Neuronal stem cell (in vitro differentiated cells): ENCODE measurements around the gene ETFA.
A peak's percentile ranks its signal among the peaks of the same experiment; 100 is the strongest.

Experiments
- DNase-seq: peaks from one replicate; pipeline ENCODE4 v3.0.0-alpha.2; 2013; ENCODE audit warnings: low spot score
- H2AFZ ChIP-seq: one replicate; pipeline ENCODE4 v1.6.1; 2013; ENCODE audit warnings: mild to moderate bottlenecking, low read length, inconsistent platforms
- H2AK5ac ChIP-seq: 2 replicates; pipeline ENCODE4 v1.6.1; 2013; ENCODE audit warnings: low read depth, mild to moderate bottlenecking, inconsistent platforms, low read length, moderate library complexity, mixed read lengths
- H2BK120ac ChIP-seq: 2 replicates; pipeline ENCODE4 v1.6.1; 2013; ENCODE audit warnings: low read depth, mild to moderate bottlenecking, inconsistent platforms, low read length, moderate library complexity, mixed read lengths
- H2BK12ac ChIP-seq: one replicate; pipeline ENCODE4 v1.6.1; 2013; ENCODE audit warnings: low read length, inconsistent platforms
- H2BK15ac ChIP-seq: 2 replicates; pipeline ENCODE4 v1.6.1; 2013; ENCODE audit warnings: mild to moderate bottlenecking, low read length, inconsistent platforms, mixed read lengths
- H2BK5ac ChIP-seq: one replicate; pipeline ENCODE4 v1.6.1; 2013; ENCODE audit warnings: inconsistent platforms, mild to moderate bottlenecking, low read length, moderate library complexity
- H3K14ac ChIP-seq: one replicate; pipeline ENCODE4 v1.6.1; 2013; ENCODE audit warnings: low read length, inconsistent platforms
- H3K18ac ChIP-seq: 2 replicates; pipeline ENCODE4 v1.6.1; 2013; ENCODE audit warnings: low read length, inconsistent platforms
- H3K23ac ChIP-seq: 2 replicates; pipeline ENCODE4 v1.6.1; 2013; ENCODE audit warnings: low read depth, mild to moderate bottlenecking, mixed read lengths, low read length, inconsistent platforms; ENCODE audit not compliant: poor library complexity
- H3K27ac ChIP-seq: replicated peaks from 3 replicates; pipeline ENCODE4 v1.5.1; 2013; ENCODE audit warnings: low read length, inconsistent platforms
- H3K27me3 ChIP-seq, 3 experiments: 2 replicates each; pipeline ENCODE4 v1.6.1; 2013; ENCODE audit warnings: low read length in 3 of 3, mild to moderate bottlenecking in 2 of 3, inconsistent platforms in 1 of 3, low read depth in 1 of 3, mixed read lengths in 1 of 3, moderate library complexity in 1 of 3; ENCODE audit not compliant: control insufficient read depth in 3 of 3, insufficient read depth in 3 of 3
- H3K36me3 ChIP-seq, 2 donors: replicated peaks in 1 of 2; 2 replicates each; pipeline ENCODE4 v1.6.1; 2013; ENCODE audit warnings: low read length in 2 of 2; ENCODE audit not compliant: control insufficient read depth in 2 of 2, insufficient read depth in 2 of 2
- H3K4ac ChIP-seq: 2 replicates; pipeline ENCODE4 v1.6.1; 2013; ENCODE audit warnings: inconsistent platforms, mild to moderate bottlenecking, low read length, moderate library complexity
- H3K4me1 ChIP-seq, 2 donors: 1 replicate in 1 of 2; 2 replicates in 1 of 2; pipeline ENCODE4 v1.6.1; 2013; ENCODE audit warnings: low read length in 2 of 2, low read depth in 1 of 2; ENCODE audit not compliant: control insufficient read depth in 2 of 2, insufficient read depth in 1 of 2
- H3K4me2 ChIP-seq: one replicate; pipeline ENCODE4 v1.6.1; 2013; ENCODE audit warnings: mild to moderate bottlenecking, low read length, inconsistent platforms; ENCODE audit not compliant: insufficient read depth, poor library complexity, severe bottlenecking
- H3K4me3 ChIP-seq, 2 donors: 2 replicates each; pipeline ENCODE4 v1.5.1; 2013; ENCODE audit warnings: low read length in 2 of 2, mild to moderate bottlenecking in 2 of 2, inconsistent platforms in 1 of 2, moderate library complexity in 1 of 2
- H3K79me1 ChIP-seq: one replicate; pipeline ENCODE4 v1.6.1; 2013; ENCODE audit warnings: low read depth, mild to moderate bottlenecking, inconsistent platforms, low read length, moderate library complexity
- H3K9ac ChIP-seq: one replicate; pipeline ENCODE4 v1.6.1; 2013; ENCODE audit warnings: mild to moderate bottlenecking, low read depth, low read length, inconsistent platforms; ENCODE audit not compliant: poor library complexity
- H3K9me3 ChIP-seq, 2 donors: replicated peaks in 1 of 2; 2 replicates each; pipeline versions ENCODE3 to v1.6.1; 2013; ENCODE audit warnings: low read length in 2 of 2, mild to moderate bottlenecking in 2 of 2, inconsistent platforms in 1 of 2, low read depth in 1 of 2, mixed read lengths in 1 of 2, moderate library complexity in 1 of 2; ENCODE audit not compliant: control insufficient read depth in 2 of 2, insufficient read depth in 1 of 2
- H4K8ac ChIP-seq: one replicate; pipeline ENCODE4 v1.6.1; 2013; ENCODE audit warnings: low read depth, mild to moderate bottlenecking, inconsistent platforms, low read length, moderate library complexity
- H4K91ac ChIP-seq: one replicate; pipeline ENCODE4 v1.6.1; 2013; ENCODE audit warnings: low read length, low read depth, mild to moderate bottlenecking, inconsistent platforms; ENCODE audit not compliant: poor library complexity
- WGBS, 2 donors: extraction: QIAGEN DNeasy Blood & Tissue Kit; methylation state at CpG; one replicate each; pipeline ENCODE4 v1.1.7; 2013; ENCODE audit warnings: missing lambda C conversion rate in 2 of 2, mixed read lengths in 1 of 2; ENCODE audit not compliant: insufficient read length in 2 of 2, insufficient replicate concordance in 1 of 2; ENCODE audit errors: extremely low coverage in 2 of 2; 5-methylcytosine and 5-hydroxymethylcytosine counted together

Gene ETFA

DNA sequence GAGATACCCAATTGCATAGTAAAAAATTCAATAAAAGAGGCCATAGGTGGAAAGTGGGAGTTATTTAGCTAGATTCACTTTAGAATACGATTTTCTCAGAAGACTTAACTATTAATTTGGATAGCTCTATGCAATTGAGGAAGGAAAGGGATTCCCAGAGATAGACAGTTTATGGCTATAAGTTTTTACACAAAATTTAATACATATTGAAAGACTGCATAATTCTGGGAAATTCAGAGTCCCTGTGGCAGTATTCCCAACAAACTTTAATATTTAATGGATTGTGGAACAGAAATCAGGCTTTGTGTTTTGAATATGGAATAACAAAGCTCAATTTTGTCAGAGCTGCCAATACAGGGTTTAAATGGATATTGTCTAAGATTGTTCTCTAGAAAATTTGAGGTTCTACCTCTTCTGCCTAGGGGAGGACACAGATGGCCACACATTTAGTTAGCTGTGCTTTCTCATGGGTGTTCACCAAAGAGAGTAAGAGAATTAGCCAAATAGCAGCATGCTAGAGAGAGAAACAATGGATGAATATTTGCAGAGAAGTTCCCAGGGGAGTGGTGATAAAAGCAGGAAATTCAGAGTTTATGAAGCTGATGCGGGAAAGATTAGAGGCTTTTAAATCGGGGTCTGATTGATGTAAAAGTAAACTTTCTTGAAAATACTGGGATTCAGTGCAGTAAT is 33.8 kb upstream of the ETFA start:
- no peak overlapping the region for H3K4me3 ChIP-seq
- peaks cover 71 to 90% (median 80%) of the 10 kb centered on the region in 3 experiments for H3K27me3 ChIP-seq
- no peak overlapping the region for H3K23ac ChIP-seq
- no peak overlapping the region for H2AK5ac ChIP-seq
- H3K4me2 ChIP-seq = no peak overlapping the region
- no peaks in the 10 kb centered on the region for H3K79me1 ChIP-seq
- H2BK15ac ChIP-seq = no peak overlapping the region
- no peak overlapping the region for H3K18ac ChIP-seq
- H3K9ac ChIP-seq = no peak overlapping the region
- DNase-seq = no peak
- no peak overlapping the region for H3K27ac ChIP-seq
- no peak overlapping the region for H4K8ac ChIP-seq
- no peak overlapping the region for H4K91ac ChIP-seq
- no peak overlapping the region for H3K4ac ChIP-seq
- no peak overlapping the region for H2BK5ac ChIP-seq
- WGBS, 2 donors = no CpG with 5 or more reads among the region's 3 CpGs
- H2AFZ ChIP-seq = no peak overlapping the region
- peaks cover 0 to 6% of the 10 kb centered on the region in 2 donors for H3K9me3 ChIP-seq
- H2BK120ac ChIP-seq = no peak overlapping the region
- no peak overlapping the region for H3K14ac ChIP-seq
- peaks cover 13 to 19% of the 10 kb centered on the region in 2 donors for H3K4me1 ChIP-seq
- no peak overlapping the region for H2BK12ac ChIP-seq
- H3K36me3 ChIP-seq = no peaks in the 10 kb centered on the region

- Histone ChIP-seq H3K4me1 (peaks cover 15 to 28% of the 10 kb centered on the region in 2 donors), H2AFZ (peak overlapping the region; percentile 87)
- DNase-seq = no peak
These were observed 32.2 kb upstream of the ETFA start for GRCh38 chr15:76343313-76343996.

DNA sequence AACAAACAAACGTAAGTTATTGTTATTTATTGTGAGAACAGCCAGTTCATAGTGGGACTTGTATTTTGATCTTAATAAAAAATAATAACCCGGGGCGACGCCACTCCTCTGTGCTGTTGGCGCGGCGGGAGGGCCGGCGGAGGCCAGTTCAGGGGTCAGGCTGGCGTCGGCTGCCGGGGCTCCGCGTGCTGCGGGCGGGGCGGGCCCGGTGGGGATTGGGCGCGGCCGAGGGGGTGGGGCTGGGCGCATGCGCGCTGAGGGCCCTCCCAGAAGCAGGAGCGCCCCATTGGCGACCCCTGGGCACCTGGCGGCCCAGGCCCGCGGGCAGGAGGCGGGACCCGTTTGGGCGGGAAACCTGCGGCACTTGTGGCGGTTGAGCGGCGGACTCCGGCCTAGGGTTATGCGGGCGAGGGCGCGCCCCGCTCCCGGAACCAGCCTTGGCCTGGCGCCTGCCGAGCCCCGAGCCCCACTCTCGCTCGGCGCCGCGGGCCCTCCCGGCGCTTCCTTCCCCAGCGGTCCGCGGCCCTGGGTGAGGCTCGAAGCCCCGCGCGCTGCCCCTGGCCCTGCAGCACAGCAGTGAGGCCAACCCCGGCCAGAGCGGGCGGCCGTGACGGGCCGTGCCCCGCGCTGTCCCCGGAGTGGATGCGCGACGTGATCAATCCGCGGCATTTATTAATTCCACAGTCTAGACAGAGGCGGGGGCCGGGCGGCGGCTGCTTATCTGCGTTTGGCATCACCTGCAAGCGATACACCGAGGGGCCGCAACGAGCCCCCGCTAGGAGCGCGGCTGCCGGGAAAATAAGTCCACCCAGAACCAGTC is 31.3 kb upstream of the ETFA start:
- peaks cover 1% of the 10 kb centered on the region for H3K79me1 ChIP-seq
- H3K4me3 ChIP-seq = no peak overlapping the region
- no peak overlapping the region for H2BK15ac ChIP-seq
- H3K4me2 ChIP-seq = peak overlapping the region; percentile 23
- peaks cover 90 to 100% (median 95%) of the 10 kb centered on the region in 3 experiments for H3K27me3 ChIP-seq
- peak overlapping the region; percentile 87 for H2AFZ ChIP-seq
- no peak overlapping the region for H2BK5ac ChIP-seq
- H3K4ac ChIP-seq = no peak overlapping the region
- peak overlapping the region; percentile 45 for H3K23ac ChIP-seq
- no peak for DNase-seq
- peak overlapping the region; percentile 50 for H2BK120ac ChIP-seq
- no peak overlapping the region for H4K91ac ChIP-seq
- H2BK12ac ChIP-seq = no peak overlapping the region
- H3K36me3 ChIP-seq = no peaks in the 10 kb centered on the region
- no CpG with 5 or more reads among the region's 87 CpGs for WGBS, 2 donors
- no peak overlapping the region for H3K9ac ChIP-seq
- H4K8ac ChIP-seq = no peak overlapping the region
- peak overlapping the region; percentile 26 for H3K14ac ChIP-seq
- peaks cover 0 to 8% of the 10 kb centered on the region in 2 donors for H3K9me3 ChIP-seq
- peak overlapping the region; percentile 79 for H3K18ac ChIP-seq
- H2AK5ac ChIP-seq = no peak overlapping the region
- no peak overlapping the region for H3K27ac ChIP-seq
- peaks cover 19 to 33% of the 10 kb centered on the region in 2 donors for H3K4me1 ChIP-seq

More at GRCh38 chr15:76343313-76343996, 32.2 kb upstream of the ETFA start:
- Histone ChIP-seq H2BK120ac (no peak overlapping the region), H3K4me3 (no peak overlapping the region), H2AK5ac (no peak overlapping the region), H3K36me3 (no peaks in the 10 kb centered on the region), H2BK12ac (no peak overlapping the region), H3K9me3 (peaks cover 0 to 6% of the 10 kb centered on the region in 2 donors), H3K14ac (no peak overlapping the region), H3K4me2 (no peak overlapping the region), H2BK5ac (no peak overlapping the region), H3K4ac (no peak overlapping the region), H2BK15ac (no peak overlapping the region), H3K79me1 (no peaks in the 10 kb centered on the region), H4K91ac (no peak overlapping the region), H3K9ac (no peak overlapping the region), H3K18ac (no peak overlapping the region), H3K27ac (no peak overlapping the region), H4K8ac (no peak overlapping the region), H3K27me3 (peaks cover 84 to 100% (median 90%) of the 10 kb centered on the region in 3 experiments), H3K23ac (no peak overlapping the region)
- WGBS, 2 donors = no CpG with 5 or more reads among the region's 16 CpGs

DNA sequence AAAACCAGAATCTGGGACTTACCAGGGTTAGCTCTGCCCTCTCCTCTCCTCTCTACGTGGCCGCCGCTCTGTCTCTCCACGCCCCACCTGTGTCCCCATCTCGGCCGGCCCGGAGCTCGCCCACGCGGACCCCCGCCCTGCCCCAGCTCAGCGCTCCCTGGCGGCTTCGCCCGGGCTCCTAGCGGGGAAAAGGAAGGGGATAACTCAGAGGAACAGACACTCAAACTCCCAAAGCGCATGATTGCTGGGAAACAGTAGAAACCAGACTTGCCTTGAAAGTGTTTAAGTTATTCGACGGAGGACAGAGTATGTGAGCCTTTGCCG is 30.8 kb upstream of the ETFA start:
- Histone ChIP-seq H3K4me1 (peaks cover 18 to 37% of the 10 kb centered on the region in 2 donors), H3K4ac (no peak overlapping the region), H2BK120ac (no peak overlapping the region), H2AK5ac (peak overlapping the region; percentile 67), H2AFZ (peak overlapping the region; percentile 87), H3K9me3 (peaks cover 0 to 11% of the 10 kb centered on the region in 2 donors), H3K79me1 (peaks cover 1% of the 10 kb centered on the region), H2BK12ac (no peak overlapping the region), H3K18ac (no peak overlapping the region), H3K27ac (no peak overlapping the region), H3K23ac (peak overlapping the region; percentile 34), H3K36me3 (no peaks in the 10 kb centered on the region), H3K4me3 (no peak overlapping the region), H3K27me3 (peaks cover 90 to 100% (median 95%) of the 10 kb centered on the region in 3 experiments), H2BK15ac (no peak overlapping the region), H3K14ac (no peak overlapping the region), H4K8ac (no peak overlapping the region), H4K91ac (no peak overlapping the region), H3K9ac (no peak overlapping the region), H3K4me2 (no peak overlapping the region), H2BK5ac (peak overlapping the region; percentile 69)
- no CpG with 5 or more reads among the region's 20 CpGs for WGBS, 2 donors
- DNase-seq = no peak
